Ammon's horn (tissue), 1 donor: ENCODE data around the gene CALU.

ENCODE experiments used
- DNase-seq: peaks from one replicate; pipeline ENCODE4 v3.0.0-alpha.2; 2016; ENCODE audit warnings: low spot score

The CALU gene

GRCh38 chr7:128811631-128812430 lies 72.7 kb downstream of the CALU start:
- no peak for DNase-seq

GRCh38 chr7:128812514-128813168 lies 73.5 kb downstream of the CALU start:
- peak; percentile 67 for DNase-seq

- peak; percentile 84 for DNase-seq
Observed at GRCh38 chr7:128814499-128814898, 75.3 kb downstream of the CALU start.

- no peak for DNase-seq
Observed at GRCh38 chr7:128815289-128815942, 76.3 kb downstream of the CALU start.

- no peak for DNase-seq
Observed at GRCh38 chr7:128818694-128819093, 79.5 kb downstream of the CALU start.
